ENCODE data around the gene PLCH2. TPM values are rescaled to one million over a fixed set of nuclear protein-coding genes. Genes with fewer than 3 reads are reported as not detected.

Gene PLCH2
- total RNA-seq, 6 experiments from 2014 or later, result 0.09 to 0.34 (median 0.18) TPM; not detected in 1

DNA sequence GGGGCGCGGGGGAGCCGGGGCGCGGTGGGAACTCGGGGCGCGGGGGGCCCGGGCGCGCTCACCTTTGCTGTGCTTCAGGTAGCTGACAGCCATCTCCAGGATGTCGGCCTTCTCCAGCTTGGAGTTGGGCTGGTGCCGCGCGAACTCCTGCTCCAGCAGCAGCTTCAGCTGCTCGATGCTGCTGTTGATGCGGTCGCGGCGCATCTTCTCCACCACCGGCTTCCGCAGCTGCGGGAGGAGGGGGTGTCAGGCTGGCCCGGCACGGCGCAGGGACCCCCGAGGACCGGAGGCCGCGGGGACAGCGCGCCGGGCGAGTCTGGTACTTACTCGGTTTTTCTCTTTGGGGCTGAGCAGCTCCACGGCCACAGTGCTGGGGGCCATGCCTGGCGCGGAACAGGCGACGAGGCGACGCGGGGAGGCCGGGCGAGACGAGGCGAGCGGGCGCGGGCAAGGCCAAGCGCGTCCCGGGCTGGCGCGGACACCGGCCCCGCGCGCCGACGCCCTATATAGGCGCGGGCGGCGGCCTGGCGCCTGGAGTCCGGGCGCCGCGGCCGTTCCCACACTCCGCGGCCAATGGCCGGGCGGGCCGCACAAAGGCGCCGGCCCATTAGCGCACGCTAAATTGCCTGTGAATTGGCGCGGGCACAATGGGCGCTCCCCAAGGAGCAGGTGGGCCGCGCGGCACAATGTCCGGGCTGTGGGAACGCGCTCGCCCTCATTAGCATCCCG, 53.9 kb downstream of the PLCH2 start, which contains the start of gene HES5:
HES5 (minus strand) TSS at position 480 of the 729 bp plus-strand sequence; CDS start at position 381, 99 bp downstream.
- peak within 1 kb of the TSS; percentile 36; the same call in 1 of the 2 replicates for H3K27ac Mint-ChIP-seq
- no peaks in the 10 kb centered on the region for H3K36me3 Mint-ChIP-seq (ENCODE audit: low read depth)
- peaks cover 8% of the 10 kb centered on the region for H3K27me3 Mint-ChIP-seq (ENCODE audit: insufficient read depth)
- TF ChIP-seq, protein P1, sequence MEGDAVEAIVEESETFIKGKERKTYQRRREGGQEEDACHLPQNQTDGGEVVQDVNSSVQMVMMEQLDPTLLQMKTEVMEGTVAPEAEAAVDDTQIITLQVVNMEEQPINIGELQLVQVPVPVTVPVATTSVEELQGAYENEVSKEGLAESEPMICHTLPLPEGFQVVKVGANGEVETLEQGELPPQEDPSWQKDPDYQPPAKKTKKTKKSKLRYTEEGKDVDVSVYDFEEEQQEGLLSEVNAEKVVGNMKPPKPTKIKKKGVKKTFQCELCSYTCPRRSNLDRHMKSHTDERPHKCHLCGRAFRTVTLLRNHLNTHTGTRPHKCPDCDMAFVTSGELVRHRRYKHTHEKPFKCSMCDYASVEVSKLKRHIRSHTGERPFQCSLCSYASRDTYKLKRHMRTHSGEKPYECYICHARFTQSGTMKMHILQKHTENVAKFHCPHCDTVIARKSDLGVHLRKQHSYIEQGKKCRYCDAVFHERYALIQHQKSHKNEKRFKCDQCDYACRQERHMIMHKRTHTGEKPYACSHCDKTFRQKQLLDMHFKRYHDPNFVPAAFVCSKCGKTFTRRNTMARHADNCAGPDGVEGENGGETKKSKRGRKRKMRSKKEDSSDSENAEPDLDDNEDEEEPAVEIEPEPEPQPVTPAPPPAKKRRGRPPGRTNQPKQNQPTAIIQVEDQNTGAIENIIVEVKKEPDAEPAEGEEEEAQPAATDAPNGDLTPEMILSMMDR (IDR thresholded peaks at IDR 0.05), result no peak
- no peak for DNase-seq
- H3K9me3 Mint-ChIP-seq, result no peaks in the 10 kb centered on the region
- peaks cover 44% of the 10 kb centered on the region for H3K4me1 Mint-ChIP-seq (ENCODE audit: low read depth)
- peak within 1 kb of the TSS; percentile 13; the same call in 1 of the 2 replicates for H3K4me3 Mint-ChIP-seq

DNA sequence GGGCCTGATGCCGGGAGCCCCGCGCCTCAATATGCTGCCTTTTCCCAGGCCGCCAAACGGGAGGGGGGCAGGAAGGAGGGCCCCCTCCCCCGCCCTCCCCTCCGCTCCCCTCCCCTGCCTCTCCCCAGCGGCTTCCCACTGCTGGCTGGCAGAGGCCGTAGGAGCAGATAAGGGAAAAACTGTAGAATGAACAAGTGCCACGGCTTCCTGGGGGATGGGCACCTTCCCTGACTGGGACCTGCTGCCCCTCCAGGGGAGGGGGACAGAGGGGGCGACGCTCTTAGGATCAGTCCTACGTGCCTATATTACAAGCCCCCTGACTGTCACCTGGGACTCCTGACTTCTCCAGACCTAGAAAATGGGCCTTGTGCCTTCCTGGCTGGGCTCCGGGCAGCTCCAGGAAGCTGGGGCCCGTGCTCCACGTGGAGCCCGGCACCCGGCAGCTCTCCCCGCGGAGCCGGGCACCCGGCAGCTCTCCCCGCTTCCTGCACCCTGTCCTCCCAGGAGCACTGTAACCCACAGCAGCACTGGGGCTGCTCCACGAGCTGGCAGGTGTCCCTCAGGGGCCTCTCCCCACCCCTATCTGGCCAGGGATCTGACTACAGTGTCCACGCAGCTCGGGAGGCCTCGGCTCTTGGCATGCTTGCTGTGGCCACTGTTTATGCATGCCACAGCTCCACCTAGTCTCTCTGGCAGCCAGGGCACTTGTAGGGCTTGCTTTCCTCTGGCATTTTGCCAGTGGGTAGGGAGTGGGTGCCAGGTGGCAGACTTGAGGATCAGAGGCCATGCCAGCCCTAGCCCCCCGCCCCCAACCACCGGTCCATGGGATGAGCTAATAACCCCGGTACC, 54.6 kb downstream of the PLCH2 start:
- Mint-ChIP-seq H3K36me3 (ENCODE audit: low read depth) (no peaks in the 10 kb centered on the region), H3K27me3 (ENCODE audit: insufficient read depth) (peaks cover 10% of the 10 kb centered on the region), H3K4me3 (no peak overlapping the region), H3K27ac (peak overlapping the region; percentile 36; the same call in 1 of the 2 replicates), H3K9me3 (no peaks in the 10 kb centered on the region), H3K4me1 (ENCODE audit: low read depth) (peaks cover 46% of the 10 kb centered on the region)
- TF ChIP-seq, protein P1 (IDR thresholded peaks at IDR 0.05), result peak; percentile 18; the same call in 1 of the 2 replicates
- peak; percentile 32 for DNase-seq

DNA sequence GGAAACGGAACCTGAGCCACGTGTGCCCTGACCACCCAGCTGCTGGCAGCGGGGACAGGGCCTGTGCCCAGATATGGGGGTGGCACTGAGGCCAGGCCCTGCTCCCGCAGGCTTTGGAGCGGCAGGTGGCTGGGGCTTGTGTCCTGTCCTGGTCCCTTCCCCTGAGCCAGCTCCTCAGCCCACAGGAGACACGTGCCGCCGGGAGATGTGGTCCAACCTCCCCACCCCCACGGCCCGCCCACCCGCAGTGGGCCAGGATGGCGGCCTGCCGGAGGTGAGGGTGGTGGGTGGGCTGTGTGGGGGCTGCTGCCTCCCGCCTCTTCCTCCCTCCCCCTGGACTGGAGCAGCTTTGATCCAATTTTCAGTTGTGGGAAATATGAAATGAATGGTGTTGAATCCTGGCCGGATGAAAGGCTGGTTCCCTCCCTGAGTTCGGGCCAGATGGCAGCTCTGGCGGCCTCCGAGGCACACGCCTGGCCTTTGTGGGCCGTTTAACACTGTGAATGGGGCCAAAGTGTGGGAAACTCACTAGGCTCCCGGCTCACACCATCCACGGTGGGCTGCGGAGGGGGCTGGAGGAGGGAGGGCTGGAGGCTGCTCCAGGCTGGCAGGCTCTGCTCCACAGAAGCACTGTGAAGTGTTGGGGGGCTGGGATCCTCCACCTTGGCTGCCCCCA, 56.5 kb downstream of the PLCH2 start:
- TF ChIP-seq, protein P1 (IDR thresholded peaks at IDR 0.05), result no peak
- H3K27ac Mint-ChIP-seq, result peak overlapping the region; percentile 96
- peaks cover 11% of the 10 kb centered on the region for H3K27me3 Mint-ChIP-seq (ENCODE audit: insufficient read depth)
- H3K4me3 Mint-ChIP-seq, result no peak overlapping the region
- H3K36me3 Mint-ChIP-seq (ENCODE audit: low read depth), result no peaks in the 10 kb centered on the region
- DNase-seq, result no peak
- H3K4me1 Mint-ChIP-seq (ENCODE audit: low read depth), result peaks cover 43% of the 10 kb centered on the region
- no peaks in the 10 kb centered on the region for H3K9me3 Mint-ChIP-seq

DNA sequence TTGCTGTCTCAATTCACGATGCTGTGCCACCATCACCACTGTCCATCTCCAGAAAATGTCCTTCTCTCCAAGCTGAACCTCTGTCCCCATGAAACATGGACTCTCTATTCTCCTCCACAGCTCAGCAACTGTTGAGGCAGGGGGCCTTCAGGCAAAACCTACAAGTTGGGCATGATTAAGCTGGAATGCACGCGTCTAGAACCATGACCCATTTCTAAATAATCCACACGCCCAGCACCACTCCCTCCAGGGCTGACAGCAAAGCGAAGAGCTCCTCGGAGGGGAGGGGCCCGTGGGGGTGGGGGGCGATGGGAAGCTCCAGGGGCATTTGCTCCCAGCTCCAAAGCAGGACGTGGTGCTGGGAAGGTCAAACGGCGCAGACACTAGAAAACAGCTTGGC, 57.3 kb downstream of the PLCH2 start:
- TF ChIP-seq, protein P1 (IDR thresholded peaks at IDR 0.05), result no peak
- Mint-ChIP-seq H3K4me1 (ENCODE audit: low read depth) (peaks cover 43% of the 10 kb centered on the region), H3K27me3 (ENCODE audit: insufficient read depth) (peaks cover 13% of the 10 kb centered on the region), H3K4me3 (peak overlapping the region; percentile 70), H3K9me3 (no peaks in the 10 kb centered on the region), H3K36me3 (ENCODE audit: low read depth) (no peaks in the 10 kb centered on the region), H3K27ac (peak overlapping the region; percentile 96)
- peak; percentile 67 for DNase-seq

DNA sequence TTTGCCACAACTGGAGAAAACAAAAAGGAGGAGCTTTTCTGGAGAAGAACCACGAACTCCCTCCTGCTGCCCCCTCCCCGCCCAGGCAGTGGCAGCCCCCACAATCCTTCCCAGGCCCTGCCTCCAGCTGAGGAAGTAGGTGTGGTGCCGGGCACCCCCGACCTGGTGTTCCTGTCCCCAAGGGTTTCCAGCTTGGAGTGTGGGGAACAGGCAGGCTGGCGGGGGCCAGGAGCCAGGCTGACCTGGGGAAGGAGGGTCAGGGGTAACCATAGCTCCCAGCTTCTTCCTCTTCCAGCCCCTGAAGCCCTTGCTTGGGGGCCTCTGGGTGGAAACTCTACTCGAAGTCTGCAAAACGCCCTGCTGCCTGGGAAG, 58.2 kb downstream of the PLCH2 start:
- TF ChIP-seq, protein P1 (IDR thresholded peaks at IDR 0.05), result no peak
- Mint-ChIP-seq H3K27ac (peak overlapping the region; percentile 96), H3K9me3 (no peaks in the 10 kb centered on the region), H3K4me3 (no peak overlapping the region; the same call in 1 of the 2 replicates), H3K27me3 (ENCODE audit: insufficient read depth) (peaks cover 6% of the 10 kb centered on the region), H3K4me1 (ENCODE audit: low read depth) (peaks cover 43% of the 10 kb centered on the region), H3K36me3 (ENCODE audit: low read depth) (no peaks in the 10 kb centered on the region)
- no peak for DNase-seq

Data from HFFc6 (cell line).